Endodermal cell (in vitro differentiated cells): ENCODE data around the gene ASZ1. TPM values are rescaled to one million over a fixed set of nuclear protein-coding genes. Genes with fewer than 3 reads are reported as not detected.

Experiments used
- DNase-seq: peaks from one replicate; pipeline ENCODE4 v3.0.0-alpha.2; 2017
- H3K27ac ChIP-seq: 2 replicates; pipeline ENCODE4 v1.5.1; 2013; ENCODE audit warnings: mild to moderate bottlenecking, low read depth, low read length, moderate library complexity
- H3K27me3 ChIP-seq: 2 replicates; pipeline ENCODE4 v1.6.1; 2013; ENCODE audit warnings: mild to moderate bottlenecking, low read length, moderate library complexity; ENCODE audit not compliant: insufficient read depth, control insufficient read depth, poor library complexity, severe bottlenecking
- H3K36me3 ChIP-seq: 2 replicates; pipeline ENCODE4 v1.7.0; 2013; ENCODE audit warnings: mild to moderate bottlenecking, low read length, moderate library complexity; ENCODE audit not compliant: control insufficient read depth, insufficient read depth
- H3K4me1 ChIP-seq: one replicate; pipeline ENCODE4 v1.7.0; 2013; ENCODE audit warnings: low read length; ENCODE audit not compliant: control insufficient read depth, insufficient read depth
- H3K4me3 ChIP-seq: 2 replicates; pipeline ENCODE4 v1.5.1; 2013; ENCODE audit warnings: mild to moderate bottlenecking, low read length, moderate library complexity
- H3K9ac ChIP-seq: 2 replicates; pipeline ENCODE4 v1.6.1; 2013; ENCODE audit warnings: mild to moderate bottlenecking, low read length, moderate library complexity; ENCODE audit not compliant: poor library complexity, severe bottlenecking; ENCODE audit errors: extremely low read depth
- H3K9me3 ChIP-seq: 2 replicates; pipeline ENCODE4 v1.6.1; 2013; ENCODE audit warnings: mild to moderate bottlenecking, low read length, moderate library complexity; ENCODE audit not compliant: control insufficient read depth
- H3K27ac Mint-ChIP-seq: 2 replicates; pipeline ENCODE4 v1.8.0; 2020; ENCODE audit warnings: mixed read lengths
- H3K27me3 Mint-ChIP-seq: 2 replicates; pipeline ENCODE4 v1.8.0; 2021; ENCODE audit warnings: mild to moderate bottlenecking, mixed read lengths; ENCODE audit not compliant: insufficient read depth
- H3K36me3 Mint-ChIP-seq: 2 replicates; pipeline ENCODE4 v1.8.0; 2020; ENCODE audit warnings: low read depth, mixed read lengths
- H3K4me1 Mint-ChIP-seq: 2 replicates; pipeline ENCODE4 v1.8.0; 2020; ENCODE audit warnings: mixed read lengths
- H3K4me3 Mint-ChIP-seq: 2 replicates; pipeline ENCODE4 v1.8.0; 2020; ENCODE audit warnings: mild to moderate bottlenecking, moderate library complexity, mixed read lengths
- H3K9me3 Mint-ChIP-seq: 2 replicates; pipeline ENCODE4 v1.8.0; 2020; ENCODE audit warnings: mild to moderate bottlenecking, mixed read lengths
- CTCF ChIP-seq: fragments of 200-600 bp; sonication (generic); conservative IDR thresholded peaks from 2 replicates; pipeline ENCODE4 v1.5.0; 2021; ENCODE audit warnings: antibody characterized with exemption, mild to moderate bottlenecking
- WGBS, 2 experiments: methylation state at CpG; one replicate each; pipeline versions ENCODE4 v1.1.5 to v1.1.7; 2013; ENCODE audit warnings: missing lambda C conversion rate in 2 of 2, mixed read lengths in 1 of 2; ENCODE audit not compliant: insufficient coverage in 1 of 2, insufficient read length in 1 of 2; 5-methylcytosine and 5-hydroxymethylcytosine counted together
- total RNA-seq, 2 donors: library from RNA; stranded (reverse); fragmentation: NEBNext Ultra II Directional in 1 of 2; extraction: Animal tissue kit (Norgen Biotek cat#: 25700) in 1 of 2; gene quantifications; 2 replicates in 1 of 2; 3 replicates in 1 of 2; pipeline ENCODE4 v1.2.1, GENCODE V29; 2021

Gene ASZ1
- total RNA-seq, 2 donors from 2014 or later, result not detected

GRCh38 chr7:117412390-117412789 lies 14.9 kb downstream of the ASZ1 start:
- H3K36me3 ChIP-seq, result no peaks in the 10 kb centered on the region
- H3K27ac Mint-ChIP-seq, result no peak overlapping the region
- H3K4me1 Mint-ChIP-seq, result no peaks in the 10 kb centered on the region
- H3K4me3 ChIP-seq, result no peak overlapping the region
- no peak overlapping the region for H3K4me3 Mint-ChIP-seq
- no peaks in the 10 kb centered on the region for H3K27me3 ChIP-seq
- no peak for TF ChIP-seq CTCF
- DNase-seq, result no peak
- no peak overlapping the region for H3K9ac ChIP-seq
- H3K27ac ChIP-seq, result no peak overlapping the region
- H3K4me1 ChIP-seq, result no peaks in the 10 kb centered on the region
- H3K9me3 Mint-ChIP-seq, result no peaks in the 10 kb centered on the region
- H3K27me3 Mint-ChIP-seq, result no peaks in the 10 kb centered on the region
- 100% methylated on average over 1 of the region's 1 CpG; no CpG with 5 or more reads in 1 of the 2 experiments for WGBS, 2 experiments
- no peaks in the 10 kb centered on the region for H3K9me3 ChIP-seq
- H3K36me3 Mint-ChIP-seq, result no peaks in the 10 kb centered on the region

GRCh38 chr7:117411539-117411938 lies 15.8 kb downstream of the ASZ1 start:
- H3K9me3 Mint-ChIP-seq, result no peaks in the 10 kb centered on the region
- H3K4me3 Mint-ChIP-seq, result no peak overlapping the region
- H3K4me1 Mint-ChIP-seq, result no peaks in the 10 kb centered on the region
- TF ChIP-seq CTCF, result no peak
- Histone ChIP-seq H3K27ac (no peak overlapping the region), H3K27me3 (no peaks in the 10 kb centered on the region), H3K36me3 (no peaks in the 10 kb centered on the region), H3K9me3 (no peaks in the 10 kb centered on the region), H3K4me3 (no peak overlapping the region), H3K4me1 (no peaks in the 10 kb centered on the region), H3K9ac (no peak overlapping the region)
- WGBS, 2 experiments, result 89 to 91% methylated on average over 3 of the region's 3 CpGs
- DNase-seq, result no peak
- H3K27me3 Mint-ChIP-seq, result no peaks in the 10 kb centered on the region
- H3K27ac Mint-ChIP-seq, result no peak overlapping the region
- H3K36me3 Mint-ChIP-seq, result no peaks in the 10 kb centered on the region

- TF ChIP-seq CTCF, result no peak
- no peaks in the 10 kb centered on the region for H3K27me3 ChIP-seq
- Mint-ChIP-seq H3K9me3 (no peaks in the 10 kb centered on the region), H3K36me3 (no peaks in the 10 kb centered on the region), H3K4me3 (no peak overlapping the region), H3K27ac (no peak overlapping the region), H3K4me1 (no peaks in the 10 kb centered on the region), H3K27me3 (no peaks in the 10 kb centered on the region)
- no peak overlapping the region for H3K27ac ChIP-seq
- DNase-seq, result no peak
- H3K9ac ChIP-seq, result no peak overlapping the region
- H3K4me3 ChIP-seq, result no peak overlapping the region
- no peaks in the 10 kb centered on the region for H3K36me3 ChIP-seq
- H3K4me1 ChIP-seq, result no peaks in the 10 kb centered on the region
- WGBS, 2 experiments, result 100% methylated on average over 1 of the region's 1 CpG; no CpG with 5 or more reads in 1 of the 2 experiments
- H3K9me3 ChIP-seq, result no peaks in the 10 kb centered on the region
Measured at GRCh38 chr7:117408831-117409230, 18.5 kb downstream of the ASZ1 start.
